Measurements from ENCODE around the gene CHD5.
A peak's percentile ranks its signal among the peaks of the same experiment; 100 is the strongest.

Gene CHD5

DNA sequence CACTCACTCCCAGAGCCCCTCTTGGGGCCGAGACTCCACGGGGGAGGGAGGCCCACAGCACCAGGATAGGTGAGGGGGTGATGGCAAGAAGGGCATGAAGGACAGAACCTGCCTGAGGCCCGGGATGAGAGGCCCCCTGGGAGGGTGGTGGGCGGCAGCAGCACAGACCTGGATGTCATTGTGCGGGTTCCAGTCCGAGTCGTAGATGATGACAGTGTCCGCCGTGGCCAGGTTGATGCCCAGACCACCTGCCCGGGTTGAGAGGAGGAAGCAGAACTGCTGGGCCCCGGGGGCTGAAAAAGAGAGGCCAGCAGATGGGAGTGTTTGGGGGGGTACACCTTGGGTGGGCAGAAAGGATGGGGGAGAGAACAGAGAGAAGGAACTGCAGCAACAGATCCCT lies 50.1 kb downstream of the CHD5 start:
- DNase-seq: no peak

DNA sequence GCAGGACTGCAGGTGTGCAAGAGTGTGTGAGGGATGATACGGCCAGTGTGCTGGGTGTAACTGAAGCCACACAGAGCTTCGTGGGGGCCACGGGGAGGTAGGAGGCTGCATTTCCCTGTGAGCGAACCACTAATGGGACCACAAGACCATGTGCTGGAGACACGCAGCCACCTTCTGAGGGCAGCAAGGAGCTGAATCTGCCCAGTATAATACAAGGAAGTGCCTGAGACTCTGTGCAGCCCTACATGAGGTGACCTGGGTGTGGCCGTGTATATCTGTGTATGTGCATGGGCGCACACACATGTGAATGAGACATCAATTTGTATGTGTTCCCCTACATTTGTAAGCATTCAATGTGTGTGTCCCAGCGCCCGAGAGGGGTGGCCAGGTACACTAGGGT lies 50.8 kb downstream of the CHD5 start:
- no peak for DNase-seq

DNA sequence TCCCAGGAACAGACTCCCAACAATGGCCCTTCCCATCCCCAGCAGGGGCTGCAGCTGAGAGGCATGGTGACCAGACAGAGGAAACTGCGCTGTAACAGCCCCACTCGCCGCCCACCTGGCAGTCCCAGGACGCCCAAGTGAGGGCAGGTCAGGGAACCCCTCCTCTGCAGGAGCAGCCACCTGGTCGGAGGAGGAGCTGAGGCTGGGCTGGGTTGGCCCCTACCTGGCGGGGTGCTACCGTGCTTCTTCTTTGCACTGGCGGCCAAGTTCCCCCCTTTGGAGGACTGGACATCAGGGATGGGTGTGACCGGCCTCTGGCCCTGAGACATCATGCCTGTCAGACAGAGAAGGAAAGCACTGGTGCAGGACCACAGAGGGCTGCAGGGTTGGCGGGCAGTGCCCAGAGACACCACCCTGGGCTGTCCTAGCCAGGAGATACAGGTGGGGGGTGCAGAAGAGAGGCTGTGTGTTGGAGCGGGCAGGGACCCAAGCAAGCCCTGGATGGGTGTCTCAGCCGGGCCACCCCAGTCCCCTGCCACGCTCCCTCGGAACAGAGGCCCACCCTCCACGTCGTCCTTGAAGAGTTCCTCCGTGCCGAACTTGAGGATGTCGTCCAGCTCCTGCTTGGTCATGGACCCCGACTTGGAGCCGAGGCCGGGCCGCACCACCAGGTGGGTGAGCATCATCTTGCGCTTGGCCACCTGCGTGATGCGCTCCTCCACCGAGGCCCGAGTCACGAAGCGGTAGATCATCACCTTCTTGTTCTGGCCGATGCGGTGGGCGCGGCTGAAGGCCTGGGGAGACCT lies 51.6 kb downstream of the CHD5 start:
- no peak for DNase-seq

DNA sequence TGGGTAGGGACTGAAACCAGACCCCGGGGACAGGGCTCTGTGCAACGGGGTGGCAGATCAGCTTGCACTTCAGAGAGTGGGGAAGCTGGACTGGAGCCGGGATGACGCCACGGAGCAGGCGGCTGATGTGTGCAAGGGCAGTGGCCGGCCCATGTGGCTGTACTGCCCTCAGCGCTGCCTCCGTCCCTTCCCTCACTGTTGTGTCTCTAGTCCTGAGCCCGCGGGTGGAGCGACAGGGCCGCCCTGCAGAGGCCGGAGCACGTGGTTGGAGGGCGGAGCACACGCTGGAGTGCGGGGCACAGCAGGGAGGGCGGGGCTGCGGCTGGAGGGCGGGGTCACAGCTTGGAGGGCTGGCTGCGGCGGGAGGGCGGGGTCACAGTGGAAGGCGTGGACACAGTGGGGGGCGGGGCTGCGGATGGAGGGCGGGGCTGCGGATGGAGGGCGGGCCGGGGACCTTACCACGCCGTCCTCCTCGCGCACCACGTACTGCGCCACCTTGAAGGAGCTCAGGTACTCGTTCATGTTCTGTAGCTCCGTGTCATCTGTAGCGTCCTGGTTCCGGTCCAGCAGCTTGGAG lies 52.4 kb downstream of the CHD5 start:
- DNase-seq: peak; percentile 49

DNA sequence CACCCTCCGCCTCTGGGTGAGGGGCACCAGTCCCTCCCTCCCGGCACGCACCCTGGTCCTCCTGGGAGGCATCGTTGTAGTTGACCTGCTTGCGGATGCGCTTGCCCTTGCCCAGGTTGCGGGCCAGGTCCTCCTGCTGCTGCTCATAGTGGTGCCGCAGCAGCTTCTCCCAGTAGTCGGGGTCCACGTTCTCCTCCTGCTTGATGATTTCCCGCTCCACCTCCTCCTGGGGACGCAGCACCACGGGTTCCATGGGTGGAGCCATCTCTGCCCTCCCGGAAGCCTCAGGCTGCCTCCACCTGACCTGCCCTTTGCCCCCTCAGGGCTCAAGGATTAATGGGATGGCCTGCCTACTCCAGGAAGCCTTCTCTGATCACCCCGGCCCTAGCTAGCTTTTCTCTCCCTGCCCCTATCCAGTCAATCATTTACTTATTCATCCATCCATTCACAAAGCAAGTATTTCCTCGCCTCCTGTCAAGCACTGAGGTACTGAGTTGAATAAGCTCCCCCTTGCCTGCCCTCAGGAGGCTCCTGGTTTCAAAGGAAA lies 53.5 kb downstream of the CHD5 start:
- DNase-seq: no peak

DNA sequence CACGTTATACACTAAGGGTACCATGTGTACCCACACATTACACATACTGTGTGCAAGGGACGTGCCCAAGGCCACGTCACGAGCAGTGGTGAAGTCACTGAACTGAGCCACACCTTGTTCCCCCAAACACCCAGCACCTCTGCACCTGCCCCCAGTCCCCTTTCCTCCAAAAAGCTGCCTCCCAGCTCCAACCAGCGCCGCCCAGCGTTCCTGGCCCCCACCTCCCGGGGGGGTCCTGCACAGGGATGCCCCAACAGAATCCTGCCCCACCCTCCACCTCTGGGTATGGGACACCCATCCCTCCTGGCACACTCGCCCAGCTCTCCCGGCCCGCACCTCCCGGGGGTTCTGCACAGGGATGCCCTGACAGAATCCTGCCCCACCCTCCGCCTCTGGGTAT lies 54.1 kb downstream of the CHD5 start:
- DNase-seq: no peak

DNA sequence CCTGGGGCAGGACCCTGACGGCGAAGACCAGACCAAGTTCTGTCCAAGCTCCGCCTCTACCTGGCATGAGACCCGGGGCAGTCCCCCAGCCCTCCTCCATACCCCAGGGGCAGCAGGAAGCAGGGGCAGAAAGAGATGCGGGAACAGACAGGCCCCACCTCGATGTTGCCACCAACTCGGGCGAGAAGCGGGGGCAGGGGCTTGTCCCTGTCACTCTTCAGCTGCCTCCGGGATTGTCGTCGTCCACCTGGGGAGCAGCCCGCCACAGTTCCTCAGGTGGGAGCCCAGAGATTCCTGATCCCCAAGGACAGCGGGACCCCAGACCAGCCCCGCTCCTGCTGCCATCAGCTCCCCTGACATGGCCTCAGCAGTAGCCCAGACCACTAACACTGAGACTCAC lies 54.8 kb downstream of the CHD5 start:
- DNase-seq: no peak

DNA sequence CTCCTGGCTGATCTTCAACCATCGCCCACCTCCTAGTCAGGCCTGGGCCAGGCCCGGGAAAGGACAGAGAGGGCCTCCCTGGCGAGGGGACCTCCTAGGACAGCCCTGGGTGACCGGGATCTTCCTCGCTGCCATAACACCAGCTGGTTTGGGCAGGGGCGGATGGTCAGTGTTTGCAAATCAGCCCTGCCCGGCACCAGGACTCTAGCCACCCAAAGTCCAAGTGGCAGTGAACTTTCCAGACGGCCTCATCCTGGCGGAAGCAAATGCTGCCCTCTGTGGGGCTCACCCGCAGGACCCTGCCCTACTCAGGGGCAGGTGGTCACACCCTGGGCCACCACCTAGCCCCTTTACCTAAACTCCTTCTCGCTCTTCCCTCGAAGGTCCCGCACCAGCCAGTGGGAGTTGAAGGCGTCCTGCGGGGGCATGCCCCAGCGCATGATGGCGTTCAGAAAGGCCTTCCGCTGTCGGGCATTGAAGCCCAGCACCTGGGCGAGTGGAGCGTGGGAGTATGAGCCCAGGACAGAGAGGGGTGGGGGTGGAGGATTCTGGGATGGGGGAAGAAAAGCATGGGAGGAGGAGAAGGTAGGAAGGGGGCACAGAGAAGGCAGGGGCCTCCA lies 55.3 kb downstream of the CHD5 start:
- no peak for DNase-seq

DNA sequence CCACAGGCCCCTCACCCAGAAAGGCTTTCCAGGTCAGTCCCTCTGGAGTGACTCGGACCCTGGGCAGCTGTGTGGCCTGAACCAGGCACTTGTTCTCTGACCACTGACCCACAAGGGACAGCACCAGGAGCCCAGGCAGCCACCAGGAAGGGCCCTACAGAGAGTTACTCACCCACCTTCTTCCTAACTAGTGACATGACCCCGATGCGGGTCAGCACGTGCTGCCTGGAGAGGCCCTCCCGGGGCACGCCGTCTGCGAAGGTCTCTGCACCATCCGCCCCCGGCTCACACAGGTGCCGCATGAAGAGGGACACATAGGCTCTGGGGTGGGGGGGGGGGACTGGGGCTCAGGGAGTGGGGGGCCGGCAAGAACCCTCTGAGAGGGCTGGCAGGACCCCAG lies 55.8 kb downstream of the CHD5 start:
- DNase-seq: no peak

DNA sequence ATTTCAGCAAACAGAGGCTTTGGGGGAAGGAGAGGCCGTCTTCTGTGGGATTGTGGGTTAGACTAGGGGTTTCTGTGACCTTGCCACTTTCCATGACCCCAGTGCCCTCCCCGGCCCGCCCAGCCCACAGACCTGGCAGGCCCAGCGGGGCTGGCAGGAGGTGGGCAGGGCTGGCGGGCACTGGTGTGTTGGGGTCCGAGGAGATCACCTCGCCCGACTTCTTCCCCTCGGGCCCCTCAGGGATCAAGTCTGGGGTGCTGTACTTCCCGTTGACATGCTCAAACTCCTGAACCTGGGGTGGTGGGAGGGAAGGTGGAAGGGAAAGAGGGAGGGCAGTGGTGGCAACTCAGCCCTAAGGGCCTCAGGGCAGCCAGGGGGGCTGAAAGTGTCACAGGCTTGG lies 56.3 kb downstream of the CHD5 start:
- DNase-seq: no peak

DNA sequence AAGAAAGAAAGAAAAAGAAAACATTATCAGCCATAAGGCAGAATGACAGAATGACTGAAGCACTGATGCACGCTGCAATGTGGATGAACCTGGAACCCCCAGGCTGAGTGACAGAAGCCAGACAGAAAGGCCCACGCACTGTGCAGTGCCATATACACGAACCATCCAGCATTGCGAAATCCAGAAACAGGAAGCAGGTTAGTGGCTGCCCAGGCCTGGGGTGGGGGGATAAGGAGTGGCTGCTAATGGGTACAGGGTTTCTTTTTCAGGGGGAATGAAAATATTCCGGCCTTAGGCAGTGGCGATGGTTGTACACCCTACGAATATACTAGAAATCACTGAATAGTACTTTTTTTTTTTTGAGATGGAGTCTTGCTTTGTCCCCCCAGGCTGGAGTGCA lies 57.0 kb downstream of the CHD5 start:
- no peak for DNase-seq

DNA sequence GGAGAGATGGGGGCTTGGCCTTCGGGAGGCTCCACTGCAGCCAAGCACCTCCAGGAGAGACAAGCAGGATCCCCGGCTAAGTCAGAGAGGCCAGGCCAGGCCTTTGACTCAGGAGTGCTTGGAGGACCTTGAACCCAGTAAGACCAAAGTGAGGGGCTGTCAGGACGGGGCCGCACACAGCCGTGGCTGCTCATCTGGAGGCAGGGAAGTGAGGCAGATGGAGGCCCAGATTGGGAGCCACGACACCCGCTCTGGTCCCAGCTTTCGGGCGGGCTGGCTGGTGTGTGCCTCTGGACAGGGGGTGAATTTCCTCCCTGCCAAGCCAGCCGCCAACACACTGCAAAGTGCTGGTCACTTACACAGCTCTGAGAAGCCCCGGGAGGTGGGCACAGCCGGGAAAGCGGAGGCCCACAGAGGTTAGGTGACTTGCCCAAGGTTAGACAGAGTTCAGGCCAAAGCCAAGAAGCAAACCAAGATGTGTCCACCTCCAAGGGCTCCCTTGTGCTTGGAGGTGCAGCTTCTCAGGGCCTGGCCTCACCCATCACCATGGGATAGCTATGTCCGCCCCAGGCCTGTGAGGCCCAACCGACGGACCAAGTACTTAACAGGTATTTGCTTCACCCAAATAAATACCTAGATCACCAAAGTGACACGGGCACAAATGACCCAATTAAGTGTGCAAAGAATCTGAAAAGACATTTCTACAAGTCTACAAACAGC lies 58.3 kb downstream of the CHD5 start:
- DNase-seq: no peak

DNA sequence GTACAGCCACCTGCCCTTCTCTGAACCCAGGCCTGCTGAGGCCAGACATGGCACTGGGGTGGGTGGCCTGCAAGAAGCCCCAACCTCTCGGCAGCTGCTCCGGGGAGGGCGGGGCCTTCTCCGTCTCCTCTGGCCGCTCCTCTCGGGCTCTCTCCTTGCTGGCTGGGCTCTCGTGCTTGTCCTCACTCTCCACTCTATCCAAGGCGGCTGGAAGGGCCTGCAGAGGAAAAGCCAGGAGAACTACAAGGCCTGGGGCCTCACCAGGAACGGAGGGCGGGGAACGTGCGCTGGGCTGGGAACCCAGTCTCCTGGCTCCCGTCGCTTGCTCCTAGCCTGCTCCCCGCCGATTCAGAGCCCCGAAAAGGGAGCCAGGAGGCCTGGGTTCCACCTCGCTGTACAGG lies 59.1 kb downstream of the CHD5 start:
- DNase-seq: no peak

DNA sequence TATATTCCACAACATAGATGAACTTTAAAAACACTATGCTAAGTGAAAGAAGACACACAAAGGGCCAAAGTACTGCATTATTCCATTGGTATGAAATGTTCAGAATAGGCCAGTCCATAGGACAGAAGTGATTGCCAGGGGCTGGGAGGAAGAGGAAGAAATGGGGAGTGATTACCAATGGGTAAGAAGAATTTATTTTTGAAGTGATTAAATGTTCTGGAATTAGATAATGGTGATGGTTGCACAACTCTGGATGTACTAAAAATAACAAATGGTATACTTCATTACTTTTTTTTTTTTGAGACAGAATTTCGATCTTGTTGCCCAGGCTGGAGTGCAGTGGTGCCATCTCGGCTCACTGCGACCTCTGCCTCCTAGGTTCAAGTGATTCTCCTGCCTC lies 61.7 kb downstream of the CHD5 start:
- no peak for DNase-seq

DNA sequence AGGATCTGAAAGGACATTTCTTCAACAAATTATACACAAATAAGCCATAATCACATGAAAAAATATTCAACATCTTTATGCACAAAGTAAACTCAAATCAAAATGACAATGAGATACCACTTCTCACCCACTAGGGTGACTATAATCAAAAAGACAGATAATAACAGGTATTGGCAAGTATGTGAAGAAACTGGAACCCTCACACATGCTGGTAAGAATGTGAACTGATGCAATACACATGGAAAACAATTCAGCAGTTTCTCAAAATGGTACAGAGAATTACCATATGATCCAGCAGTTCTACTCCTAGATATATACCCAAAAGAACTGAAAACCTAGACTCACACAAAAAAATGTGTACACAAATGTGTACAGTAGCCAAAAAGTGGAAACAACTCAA lies 62.5 kb downstream of the CHD5 start:
- no peak for DNase-seq

DNA sequence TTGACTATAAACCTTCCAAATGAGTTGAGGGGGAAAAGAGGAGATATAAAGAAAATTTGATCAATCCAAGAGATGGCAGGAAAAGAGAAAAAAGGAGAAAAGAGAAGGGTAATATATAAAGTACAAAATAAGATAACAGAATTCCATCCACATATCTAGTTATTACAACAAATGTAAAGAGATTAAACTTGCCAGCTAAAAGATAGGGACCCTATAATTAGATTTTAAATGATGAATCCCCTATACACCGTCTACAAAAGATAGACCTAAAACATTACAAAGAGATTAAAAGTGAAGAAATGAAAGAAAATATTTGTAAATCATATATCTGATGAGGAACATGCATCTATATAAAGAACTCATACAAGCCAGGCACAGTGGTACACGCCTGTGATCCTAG lies 63.1 kb downstream of the CHD5 start:
- DNase-seq: no peak

DNA sequence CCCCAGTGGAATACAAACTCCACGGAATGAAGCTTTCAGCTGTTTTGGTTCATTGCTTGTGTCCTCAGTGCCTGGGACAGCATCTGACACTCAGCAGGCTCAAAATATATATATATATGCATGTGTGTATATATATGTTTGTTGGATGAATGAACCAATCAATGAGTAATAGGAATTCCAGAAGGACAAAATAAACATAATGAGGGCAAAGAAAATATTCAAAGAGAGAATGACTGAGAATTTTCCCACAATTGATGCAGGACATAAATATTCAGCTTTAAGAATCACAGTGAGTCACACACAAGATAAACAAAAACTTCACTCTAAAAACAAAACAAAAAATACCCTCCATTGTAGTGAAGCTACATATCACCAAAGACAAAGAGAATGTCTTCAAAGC lies 64.0 kb downstream of the CHD5 start:
- no peak for DNase-seq

DNA sequence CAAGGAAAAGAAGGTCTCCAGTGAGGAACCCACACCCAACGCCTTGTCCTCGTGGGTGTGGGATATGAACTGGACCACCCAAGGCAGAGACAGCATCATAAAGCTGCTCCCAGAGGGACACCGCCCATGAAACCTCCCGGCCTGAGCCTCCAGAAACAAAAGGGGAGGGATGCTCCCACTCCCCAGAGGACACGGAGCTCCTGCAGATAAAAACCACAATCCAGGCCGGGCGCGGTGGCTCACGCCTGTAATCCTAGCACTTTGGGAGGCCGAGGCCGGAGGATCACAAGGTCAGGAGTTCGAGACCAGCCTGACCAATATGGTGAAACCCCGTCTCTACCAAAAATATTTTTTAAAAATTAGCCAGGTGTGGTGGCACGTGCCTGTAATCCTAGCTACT lies 66.4 kb downstream of the CHD5 start:
- no peak for DNase-seq

DNA sequence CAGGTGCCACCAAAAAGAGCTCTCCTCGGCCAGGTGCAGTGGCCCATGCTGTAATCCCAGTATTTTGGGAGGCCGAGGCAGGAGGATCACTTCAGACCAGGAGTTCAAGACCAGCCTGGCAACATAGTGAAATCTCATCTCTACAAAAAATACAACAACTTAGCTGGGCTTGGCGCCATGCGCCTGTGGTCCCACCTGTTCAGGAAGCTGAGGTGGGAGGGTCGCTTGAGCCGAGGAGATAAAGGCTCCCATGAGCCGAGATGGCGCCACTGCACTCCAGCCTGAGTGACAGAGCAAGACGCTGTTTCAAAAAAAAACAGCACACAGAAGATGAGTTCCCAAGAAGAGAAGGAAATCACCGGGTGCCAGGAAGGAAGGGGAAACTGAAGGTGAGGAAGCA lies 67.0 kb downstream of the CHD5 start:
- no peak for DNase-seq

DNA sequence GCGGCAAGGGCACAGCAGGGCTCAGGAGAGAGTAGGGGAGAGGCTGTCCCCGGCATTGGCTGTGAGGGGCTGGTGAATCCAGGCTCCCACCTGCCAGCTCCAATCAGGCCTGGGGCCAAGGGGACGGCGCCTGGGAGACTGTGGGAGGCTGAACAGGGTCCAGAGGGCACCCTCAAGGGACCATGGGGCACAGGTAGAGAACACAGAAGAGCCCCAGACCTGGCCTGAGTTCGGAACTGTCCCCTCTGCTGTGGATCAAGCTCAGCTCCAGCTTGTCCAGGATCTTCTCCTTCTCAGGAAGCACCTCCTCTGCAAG lies 67.5 kb downstream of the CHD5 start:
- no peak for DNase-seq

DNA sequence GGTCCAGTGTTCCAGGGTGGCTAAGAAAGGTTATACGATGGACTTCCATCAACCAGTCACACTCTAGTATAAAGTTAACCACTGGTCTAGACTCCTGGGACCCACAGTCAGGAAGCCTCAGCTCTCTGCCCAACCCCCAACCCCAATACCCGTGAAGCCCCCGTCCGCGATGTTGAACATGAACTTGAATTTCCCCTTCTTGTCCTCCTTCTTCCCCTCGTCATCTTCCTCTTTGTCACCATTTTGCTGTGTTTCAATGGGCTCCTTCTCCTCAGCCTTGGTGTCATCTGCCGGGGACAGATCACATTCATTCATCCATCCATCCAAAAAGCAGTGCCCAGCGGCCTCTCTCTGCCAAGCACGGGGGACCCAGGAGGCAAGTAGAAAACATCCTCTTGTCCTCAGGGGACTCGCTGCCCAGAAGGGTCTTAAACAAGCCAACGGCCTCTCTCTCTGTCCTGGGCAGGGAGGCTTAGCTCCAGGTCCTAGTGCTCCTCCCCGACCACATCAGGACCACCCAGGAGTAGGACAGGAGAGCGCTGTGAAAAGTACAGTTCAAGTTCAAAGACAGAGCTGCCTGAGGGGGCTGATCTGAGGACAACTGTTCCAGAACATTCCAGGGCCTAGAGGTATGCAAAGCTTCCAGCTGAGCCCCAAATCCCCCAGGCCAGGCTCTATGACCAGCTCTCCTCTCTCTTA lies 68.0 kb downstream of the CHD5 start:
- DNase-seq: no peak

DNA sequence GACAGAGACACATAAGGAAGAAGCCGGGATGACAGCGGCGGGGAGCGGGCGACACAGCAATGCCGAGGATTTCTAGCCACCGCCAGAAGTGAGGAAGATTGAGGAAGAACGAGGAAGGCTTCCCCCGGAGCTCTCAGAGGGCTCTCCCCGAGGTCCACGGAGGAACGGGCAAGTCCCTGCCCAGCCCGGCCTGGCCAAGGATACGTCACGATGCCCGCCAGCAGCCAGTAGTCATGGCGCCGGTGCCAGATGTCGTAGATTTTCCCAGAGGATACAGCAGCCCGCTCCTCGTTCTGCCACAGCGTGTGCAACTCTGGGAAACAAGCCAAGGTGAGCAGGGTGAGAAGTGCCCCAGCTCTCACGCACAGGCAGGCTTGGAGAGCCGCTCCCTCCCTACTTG lies 68.5 kb downstream of the CHD5 start:
- DNase-seq: no peak

DNA sequence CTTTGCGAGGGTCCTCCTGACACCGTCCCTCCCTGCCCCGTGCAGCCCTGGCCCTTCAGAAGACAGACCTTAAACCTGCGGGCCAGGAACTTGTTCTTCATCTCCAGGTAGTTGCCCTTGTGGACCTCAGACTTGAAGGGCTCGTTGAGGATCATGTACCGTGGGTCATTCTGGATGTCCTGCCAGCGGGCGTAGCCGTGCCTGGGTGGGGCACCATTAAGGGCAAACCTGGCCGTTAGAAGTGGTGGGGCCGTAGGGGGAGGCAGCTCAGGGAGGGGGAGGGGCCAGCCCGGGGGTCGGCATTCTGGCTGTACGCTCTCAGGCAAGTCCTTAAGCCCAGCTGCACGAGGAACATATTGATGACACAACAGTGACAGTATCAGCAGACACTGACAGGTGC lies 69.8 kb downstream of the CHD5 start:
- no peak for DNase-seq

All from activated T-cell treated with anti-CD3 and anti-CD28 coated beads for 4 hours (primary cell).